Effector CD8-positive, alpha-beta T cell (primary cell): Measurements from ENCODE around the gene SLC22A7.

ENCODE experiments used
- DNase-seq: peaks from one replicate; lab custom pipeline; 2025; lab: John Stamatoyannopoulos, UW

Gene SLC22A7

GRCh38 chr6:43283905-43284304, 14.2 kb upstream of the SLC22A7 start:
- no peak for DNase-seq

DNA sequence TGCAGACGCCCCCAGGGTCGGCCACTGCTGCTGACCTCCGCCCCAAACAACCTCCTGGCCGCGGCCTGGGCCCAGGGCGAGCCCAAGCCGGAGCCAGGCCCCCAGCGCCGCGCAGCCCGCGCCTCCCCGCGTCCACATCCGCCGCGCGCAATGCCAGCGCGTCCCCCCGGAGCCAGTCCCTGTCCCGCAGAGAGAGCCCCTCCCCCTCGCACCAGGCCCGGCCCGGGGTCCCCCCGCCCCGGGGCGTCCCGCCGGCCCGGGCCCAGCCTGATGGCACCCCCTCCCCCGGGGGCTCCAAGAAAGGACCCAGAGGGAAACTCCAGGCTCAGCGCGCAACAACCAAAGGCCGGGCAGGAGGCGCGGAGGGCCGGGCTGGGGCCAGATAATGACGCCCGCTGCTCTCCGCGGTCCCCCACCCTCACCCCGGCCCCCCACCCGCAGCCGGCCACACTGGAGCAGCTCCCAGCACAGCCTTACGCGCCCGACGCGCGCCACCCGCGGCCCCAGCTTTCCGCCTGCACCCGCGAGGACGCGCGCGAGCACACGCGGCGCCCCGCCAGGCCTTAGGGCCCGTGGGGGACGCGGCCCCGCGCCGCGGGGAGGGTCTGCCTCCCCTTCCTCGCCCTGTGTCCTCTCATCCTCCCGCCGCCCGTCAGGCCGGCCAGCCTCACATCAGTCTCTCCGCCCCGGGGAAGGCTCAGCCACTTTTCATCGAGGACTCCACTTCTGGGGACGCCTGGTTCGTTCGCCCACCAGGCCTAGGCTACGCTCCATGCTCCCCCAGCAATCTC, 12.9 kb upstream of the SLC22A7 start:
- no peak for DNase-seq

DNA sequence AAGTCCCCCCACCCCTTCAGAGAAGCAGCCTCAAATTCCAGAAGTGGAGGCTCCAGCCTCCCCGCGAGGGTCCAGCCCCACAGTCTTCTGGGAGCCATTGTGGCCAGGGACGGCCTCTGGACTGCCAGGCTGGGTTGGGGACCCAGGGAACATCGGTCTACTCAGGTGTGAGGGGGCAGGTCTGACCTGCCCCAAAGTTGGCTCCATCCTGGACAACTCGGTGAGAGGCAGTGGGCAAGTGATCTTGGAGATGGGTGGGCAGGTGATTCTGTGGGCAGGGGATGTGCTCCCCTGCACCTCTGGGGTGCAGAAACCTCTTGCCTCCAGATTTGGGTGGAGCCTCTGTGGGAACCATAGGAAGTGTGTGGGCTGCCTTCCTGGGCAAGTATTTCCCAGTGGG, 12.2 kb upstream of the SLC22A7 start:
- DNase-seq = no peak

DNA sequence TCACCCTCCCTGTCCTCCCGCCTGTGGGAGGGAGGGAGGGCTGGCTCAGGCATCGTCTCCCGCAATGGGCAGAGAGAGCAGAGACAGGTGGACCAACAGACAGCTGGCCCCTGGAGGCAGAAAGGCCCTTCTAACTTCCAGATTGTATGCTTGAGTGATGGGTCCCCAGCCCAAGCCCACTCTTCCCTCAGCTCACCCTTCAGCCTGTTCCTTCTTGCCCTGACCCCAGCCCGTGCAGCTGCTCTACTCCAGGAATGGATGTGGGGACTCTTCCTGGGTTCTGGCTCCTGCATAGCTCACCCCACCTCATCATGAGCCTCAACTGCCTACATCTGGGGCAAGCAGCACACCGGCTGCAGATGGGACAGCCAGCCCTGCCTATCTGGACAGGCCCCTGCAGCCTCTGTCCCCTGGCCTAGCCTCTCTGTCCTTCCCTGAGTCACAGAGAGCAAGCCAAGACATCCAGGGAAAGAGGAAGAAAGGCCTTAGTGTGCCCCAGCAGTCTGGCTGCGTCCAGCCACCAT, 11.5 kb upstream of the SLC22A7 start:
- DNase-seq = no peak

DNA sequence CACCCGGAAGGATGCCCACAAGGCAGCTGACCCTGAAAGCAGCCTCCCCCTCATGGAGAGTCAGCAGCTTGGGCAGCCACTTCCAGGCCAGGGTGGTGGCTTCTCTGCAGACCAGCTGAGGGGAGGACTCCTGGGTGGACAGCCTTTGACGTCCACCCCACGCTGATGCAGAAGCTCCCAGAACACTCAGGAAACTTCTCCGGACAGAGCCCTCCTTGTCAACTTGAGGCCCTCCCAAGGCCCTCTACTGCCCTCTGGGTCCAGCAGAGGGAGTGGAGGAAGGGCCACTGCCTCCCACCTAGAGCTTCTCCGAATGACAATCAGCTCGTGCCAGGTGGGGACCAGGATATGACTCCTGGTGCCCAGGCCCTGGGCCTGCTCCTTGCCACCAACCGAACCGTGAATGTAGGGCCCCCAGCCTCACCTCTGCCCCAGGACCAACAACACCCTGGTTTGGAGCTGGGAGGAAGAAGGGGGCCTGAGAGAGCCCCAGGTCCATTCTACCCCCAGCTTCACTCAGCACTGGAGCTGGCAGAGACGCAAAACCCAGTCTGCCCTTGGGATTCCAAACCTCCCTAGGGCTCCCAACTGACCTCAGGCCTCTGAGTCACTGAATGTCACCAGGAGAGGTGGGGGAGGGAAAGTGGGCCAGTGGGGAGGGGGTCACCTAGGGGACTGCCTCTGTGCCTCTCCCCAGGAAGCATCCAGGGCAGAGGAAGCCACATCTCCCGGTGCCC, 10.9 kb upstream of the SLC22A7 start:
- DNase-seq = no peak

- no peak for DNase-seq
These were observed 10.1 kb upstream of the SLC22A7 start for GRCh38 chr6:43287717-43288679.

- no peak for DNase-seq
These were observed 7.6 kb upstream of the SLC22A7 start for GRCh38 chr6:43290339-43290904.

DNA sequence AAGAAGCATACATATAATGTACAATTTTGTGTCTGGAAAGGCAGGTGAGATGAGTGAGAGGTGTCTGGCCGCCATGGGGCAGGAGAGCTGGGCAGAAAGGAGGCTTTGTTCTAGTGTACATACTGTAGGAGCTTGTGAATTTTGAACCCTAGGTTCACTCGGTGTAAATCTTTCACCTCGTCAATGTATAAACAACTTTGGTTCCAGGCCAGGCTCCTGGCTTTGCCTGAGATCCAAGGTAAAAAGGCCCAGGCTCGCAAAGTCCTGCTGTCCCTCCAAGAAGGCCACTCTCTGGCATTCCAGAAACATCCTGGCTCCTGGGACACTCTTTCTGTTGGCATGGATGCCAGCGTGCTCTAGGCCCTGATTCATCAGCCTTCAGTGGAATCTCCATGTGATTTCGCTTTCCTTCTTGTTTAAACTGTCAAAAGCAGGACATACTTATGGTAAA, 7.1 kb upstream of the SLC22A7 start:
- no peak for DNase-seq

DNA sequence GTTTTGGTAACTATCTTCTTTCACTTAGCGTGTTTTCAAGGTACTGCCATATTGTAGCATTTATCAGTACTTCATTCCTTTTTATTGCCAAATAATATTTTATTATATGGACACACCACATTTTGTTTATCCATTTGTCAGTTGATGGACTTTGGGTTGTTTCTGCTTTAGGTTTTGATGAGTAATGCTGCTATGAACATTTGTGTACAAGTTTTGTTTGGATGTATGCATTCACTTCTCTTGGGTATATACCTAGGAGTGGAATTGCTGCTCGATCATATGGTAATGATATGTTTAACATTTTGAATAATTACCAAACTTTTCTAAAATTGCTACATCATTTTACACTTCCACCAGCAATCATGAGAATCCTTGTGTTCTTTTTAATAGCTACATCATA, 6.4 kb upstream of the SLC22A7 start:
- no peak for DNase-seq

DNA sequence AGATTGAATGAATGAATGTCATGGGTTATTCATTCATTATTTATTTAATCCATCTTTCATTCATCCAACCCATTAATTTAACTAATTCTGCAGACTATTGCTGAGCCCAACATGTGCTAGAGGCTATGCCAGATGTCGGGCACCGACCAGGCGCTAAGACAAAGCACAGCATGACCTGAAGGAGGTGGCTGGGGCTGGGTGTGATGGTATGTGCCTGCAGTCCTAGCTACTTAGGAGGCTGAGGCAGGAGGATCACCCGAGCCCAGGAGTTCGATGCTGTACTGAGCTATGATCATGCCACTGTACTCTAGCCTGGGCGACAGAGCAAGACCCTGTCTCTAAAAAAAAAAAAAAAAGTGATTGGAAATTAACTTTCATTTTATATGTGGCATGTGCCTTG, 5.7 kb upstream of the SLC22A7 start:
- DNase-seq = no peak

- no peak for DNase-seq
These were observed 5.2 kb upstream of the SLC22A7 start for GRCh38 chr6:43292763-43293318.

DNA sequence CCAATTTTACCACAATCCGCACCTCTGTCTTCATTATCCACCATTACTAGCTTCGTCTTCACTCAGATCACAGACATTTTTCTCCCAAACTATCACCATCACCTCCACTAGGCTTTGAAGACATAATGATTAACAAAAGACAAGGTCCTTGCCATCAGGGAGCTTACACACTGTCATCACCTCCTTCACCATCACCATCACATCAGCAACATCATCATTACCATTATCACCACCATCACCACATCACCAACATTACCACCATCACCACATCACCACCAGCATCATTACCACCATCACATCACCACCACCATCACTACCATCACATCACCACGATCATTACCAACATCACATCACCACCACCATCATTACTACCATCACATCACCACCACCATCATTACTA, 4.4 kb upstream of the SLC22A7 start:
- DNase-seq = no peak

DNA sequence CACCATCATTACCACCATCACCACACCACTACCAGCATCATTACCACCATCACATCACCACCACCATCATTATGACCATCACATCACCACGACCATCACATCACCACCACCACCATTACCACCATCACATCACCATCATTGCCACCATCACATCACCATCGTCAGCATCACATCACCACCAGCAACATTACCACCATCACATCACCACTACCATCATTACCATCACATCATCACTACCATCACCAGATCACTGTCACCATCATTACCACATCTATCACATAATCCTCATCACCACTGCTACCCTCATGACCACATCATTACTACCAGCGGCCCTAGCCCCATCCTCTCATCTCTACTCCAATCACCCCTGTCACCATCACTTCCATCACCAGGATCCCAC, 3.5 kb upstream of the SLC22A7 start:
- no peak for DNase-seq

DNA sequence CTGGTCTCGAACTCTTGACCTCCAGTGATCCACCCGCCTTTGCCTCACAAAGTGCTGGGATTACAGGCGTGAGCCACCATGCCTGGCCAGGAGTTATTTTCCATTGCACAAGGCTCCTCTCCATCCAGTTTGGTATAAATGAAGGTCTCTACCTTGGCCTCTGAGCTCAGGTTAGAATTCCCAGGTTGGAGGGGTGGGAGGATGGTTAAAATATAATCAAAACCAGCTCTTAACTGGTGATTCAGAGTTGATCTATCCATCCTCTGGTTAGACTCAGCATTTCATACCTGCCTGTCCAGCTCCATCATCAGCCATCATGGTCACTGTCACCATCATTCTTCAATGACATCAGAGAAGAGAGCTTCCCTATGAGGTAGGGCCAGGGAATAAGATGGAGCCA, 2.6 kb upstream of the SLC22A7 start:
- no peak for DNase-seq

- no peak for DNase-seq
These were observed 1.1 kb upstream of the SLC22A7 start for GRCh38 chr6:43296780-43297497.

DNA sequence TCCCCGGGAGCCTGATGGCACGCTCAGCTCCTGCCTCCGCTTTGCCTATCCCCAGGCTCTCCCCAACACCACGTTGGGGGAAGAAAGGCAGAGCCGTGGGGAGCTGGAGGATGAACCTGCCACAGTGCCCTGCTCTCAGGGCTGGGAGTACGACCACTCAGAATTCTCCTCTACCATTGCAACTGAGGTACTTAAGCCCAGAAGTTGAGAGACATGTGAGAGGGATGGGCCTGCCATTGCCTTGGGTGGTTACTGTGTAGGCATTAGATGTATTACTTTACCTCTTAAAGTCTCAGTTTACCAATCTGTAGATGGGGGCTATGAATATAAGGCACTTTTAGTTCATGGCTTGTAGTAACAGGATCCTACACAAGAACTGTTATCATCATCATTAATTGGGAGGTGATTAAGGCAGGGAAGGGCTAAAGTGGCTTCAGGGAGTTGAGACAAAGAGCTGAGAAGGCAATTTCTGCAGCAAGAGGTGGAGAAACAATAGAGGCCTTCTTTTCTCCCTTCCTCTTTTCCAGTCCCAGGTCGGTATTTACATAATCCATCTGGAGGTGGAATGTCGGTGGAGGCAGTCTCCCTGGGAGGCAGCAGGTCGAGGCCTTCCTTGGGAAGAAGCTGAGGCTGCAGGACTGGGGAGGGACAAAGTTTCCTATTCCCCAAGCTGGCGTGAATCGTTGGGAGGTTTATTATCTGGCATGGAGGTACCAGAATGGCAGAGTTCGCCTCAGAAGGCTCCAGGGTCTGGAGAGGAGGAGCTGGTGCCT, 691 bp downstream of the SLC22A7 start:
- DNase-seq = no peak

DNA sequence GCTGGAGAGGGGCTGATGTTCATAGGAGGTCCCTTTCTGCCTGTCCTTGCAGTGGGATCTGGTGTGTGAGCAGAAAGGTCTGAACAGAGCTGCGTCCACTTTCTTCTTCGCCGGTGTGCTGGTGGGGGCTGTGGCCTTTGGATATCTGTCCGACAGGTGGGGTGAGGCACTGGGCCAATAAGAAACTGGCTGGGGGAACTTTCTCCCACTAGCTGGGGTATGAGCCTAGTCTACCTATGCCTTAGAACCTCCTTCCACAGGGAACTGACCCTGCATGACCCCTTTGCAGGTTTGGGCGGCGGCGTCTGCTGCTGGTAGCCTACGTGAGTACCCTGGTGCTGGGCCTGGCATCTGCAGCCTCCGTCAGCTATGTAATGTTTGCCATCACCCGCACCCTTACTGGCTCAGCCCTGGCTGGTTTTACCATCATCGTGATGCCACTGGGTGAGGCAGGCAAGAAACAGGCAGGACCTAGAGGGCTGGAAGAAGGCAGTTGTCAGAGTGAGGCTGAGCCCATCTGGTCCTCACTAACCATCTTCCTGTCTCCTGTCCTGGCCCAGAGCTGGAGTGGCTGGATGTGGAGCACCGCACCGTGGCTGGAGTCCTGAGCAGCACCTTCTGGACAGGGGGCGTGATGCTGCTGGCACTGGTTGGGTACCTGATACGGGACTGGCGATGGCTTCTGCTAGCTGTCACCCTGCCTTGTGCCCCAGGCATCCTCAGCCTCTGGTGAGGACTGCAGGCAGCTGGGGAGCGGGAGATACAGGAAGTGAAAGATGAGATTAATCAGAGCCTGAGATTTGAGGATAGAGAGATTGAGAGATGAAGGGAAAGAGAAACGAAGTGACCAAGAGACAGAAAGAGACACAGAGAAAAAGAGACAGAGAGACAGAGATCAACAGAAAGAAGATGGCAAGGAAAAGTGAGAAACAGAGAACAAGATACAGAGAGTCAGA, 1.6 kb downstream of the SLC22A7 start:
- no peak for DNase-seq

DNA sequence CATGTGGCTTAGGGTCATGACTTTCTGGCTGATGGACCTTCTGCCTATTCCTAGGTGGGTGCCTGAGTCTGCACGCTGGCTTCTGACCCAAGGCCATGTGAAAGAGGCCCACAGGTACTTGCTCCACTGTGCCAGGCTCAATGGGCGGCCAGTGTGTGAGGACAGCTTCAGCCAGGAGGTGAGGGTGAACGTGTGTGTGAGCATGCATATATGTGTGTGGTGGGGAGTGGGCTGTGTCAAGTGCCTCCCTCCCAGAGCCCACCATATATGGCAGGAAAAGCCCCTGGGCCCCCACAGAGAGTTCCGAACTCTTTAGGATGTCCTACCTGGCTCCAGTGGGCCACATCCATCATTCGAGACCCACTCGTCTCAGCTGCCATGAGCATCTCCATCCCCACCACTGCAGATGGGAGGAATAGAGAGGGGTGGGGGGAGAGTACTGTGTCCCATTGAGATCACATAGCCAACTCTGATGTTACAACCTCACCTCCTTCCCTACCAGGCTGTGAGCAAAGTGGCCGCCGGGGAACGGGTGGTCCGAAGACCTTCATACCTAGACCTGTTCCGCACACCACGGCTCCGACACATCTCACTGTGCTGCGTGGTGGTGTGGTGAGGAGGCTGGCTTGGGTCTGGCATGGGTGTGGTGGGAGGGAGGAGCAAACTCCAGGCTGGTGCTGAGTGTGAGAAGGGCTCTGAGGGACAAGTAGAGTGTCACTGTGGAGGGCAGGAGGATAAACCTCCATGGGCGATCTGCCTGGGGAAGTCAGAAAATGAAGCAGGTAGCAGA, 3.2 kb downstream of the SLC22A7 start:
- DNase-seq = no peak
